ENCODE results near the gene LPAR6.

DNA sequence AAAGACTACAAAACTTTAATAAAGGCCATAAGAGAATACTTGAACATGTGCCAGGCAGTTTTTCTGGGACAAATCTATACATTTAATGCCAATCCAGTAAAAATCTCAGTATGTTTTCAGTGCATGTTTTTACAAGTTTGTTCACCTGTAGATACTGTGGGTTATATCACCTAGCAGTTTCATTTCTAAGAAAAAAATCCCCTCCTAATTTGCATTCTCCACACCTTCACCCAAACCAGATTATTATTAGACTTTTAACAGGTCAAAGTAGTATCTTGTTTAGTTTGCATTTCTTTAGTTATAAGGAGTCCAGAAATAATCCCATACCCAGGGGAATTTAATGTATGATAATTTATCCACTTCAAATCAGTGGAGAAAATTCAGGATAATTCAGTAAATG lies 17.0 kb upstream of the LPAR6 start:
- no peak for TF ChIP-seq ARNTL (CRISPR knock-in tag; IDR thresholded peaks at IDR 0.05; ENCODE audit: borderline replicate concordance, low read depth)
- TF ChIP-seq, protein P1, sequence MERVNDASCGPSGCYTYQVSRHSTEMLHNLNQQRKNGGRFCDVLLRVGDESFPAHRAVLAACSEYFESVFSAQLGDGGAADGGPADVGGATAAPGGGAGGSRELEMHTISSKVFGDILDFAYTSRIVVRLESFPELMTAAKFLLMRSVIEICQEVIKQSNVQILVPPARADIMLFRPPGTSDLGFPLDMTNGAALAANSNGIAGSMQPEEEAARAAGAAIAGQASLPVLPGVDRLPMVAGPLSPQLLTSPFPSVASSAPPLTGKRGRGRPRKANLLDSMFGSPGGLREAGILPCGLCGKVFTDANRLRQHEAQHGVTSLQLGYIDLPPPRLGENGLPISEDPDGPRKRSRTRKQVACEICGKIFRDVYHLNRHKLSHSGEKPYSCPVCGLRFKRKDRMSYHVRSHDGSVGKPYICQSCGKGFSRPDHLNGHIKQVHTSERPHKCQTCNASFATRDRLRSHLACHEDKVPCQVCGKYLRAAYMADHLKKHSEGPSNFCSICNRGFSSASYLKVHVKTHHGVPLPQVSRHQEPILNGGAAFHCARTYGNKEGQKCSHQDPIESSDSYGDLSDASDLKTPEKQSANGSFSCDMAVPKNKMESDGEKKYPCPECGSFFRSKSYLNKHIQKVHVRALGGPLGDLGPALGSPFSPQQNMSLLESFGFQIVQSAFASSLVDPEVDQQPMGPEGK (CRISPR knock-in tag; IDR thresholded peaks at IDR 0.05; ENCODE audit: borderline replicate concordance): no peak
